Measurements from ENCODE around the gene MSTN. TPM values are rescaled to one million over a fixed set of nuclear protein-coding genes. Genes with fewer than 3 reads are reported as not detected.

MSTN gene
- total RNA-seq, 1 experiment from 2014 or later: not detected

- H3K4me3 Mint-ChIP-seq: no peak overlapping the region
- POLR2A ChIA-PET: no interaction called here
- no peak for ATAC-seq
Observed at GRCh38 chr2:190052307-190052706, 10.2 kb downstream of the MSTN start.

DNA sequence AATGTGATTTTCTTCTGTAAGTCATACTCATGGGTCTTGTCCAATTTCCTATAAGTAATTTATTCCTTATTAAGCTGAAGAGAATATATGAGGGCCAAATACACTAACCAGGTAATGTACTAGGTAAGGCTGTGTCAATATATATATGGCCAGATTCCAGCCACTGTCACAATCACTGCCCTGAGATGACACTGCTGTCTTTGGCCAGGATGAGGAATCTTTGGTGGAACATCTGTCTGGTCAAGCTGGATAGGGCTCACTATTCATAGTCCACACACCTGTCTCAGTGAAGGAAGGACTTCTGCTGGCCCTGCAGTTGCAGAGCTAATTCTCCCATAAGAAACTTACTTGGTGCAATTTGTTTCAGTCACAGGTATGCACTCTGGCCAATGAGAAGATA lies 11.3 kb downstream of the MSTN start:
- ATAC-seq (no peak), DNase-seq (ENCODE audit: low spot score) (no peak)
- Mint-ChIP-seq H3K27ac (no peak overlapping the region), H3K9me3 (no peaks in the 10 kb centered on the region), H3K4me3 (no peak overlapping the region), H3K36me3 (no peaks in the 10 kb centered on the region), H3K4me1 (no peaks in the 10 kb centered on the region), H3K27me3 (ENCODE audit: low read depth) (no peaks in the 10 kb centered on the region)
- ChIA-PET CTCF (no interaction called here), POLR2A (no interaction called here)
- no peak for TF ChIP-seq KAT7 (CRISPR knock-in tag; IDR thresholded peaks at IDR 0.05; ENCODE audit: borderline replicate concordance)
- no peak for TF ChIP-seq SMAD4 (CRISPR knock-in tag; IDR thresholded peaks at IDR 0.05)
- TF ChIP-seq MAX (CRISPR knock-in tag; IDR thresholded peaks at IDR 0.05): no peak

More at GRCh38 chr2:190052307-190052706, 10.2 kb downstream of the MSTN start:
- CTCF ChIA-PET: no interaction called here
- no peaks in the 10 kb centered on the region for H3K4me1 Mint-ChIP-seq
- H3K36me3 Mint-ChIP-seq: no peaks in the 10 kb centered on the region
- H3K27ac Mint-ChIP-seq: no peak overlapping the region
- TF ChIP-seq TCF7 (CRISPR knock-in tag; IDR thresholded peaks at IDR 0.05; ENCODE audit: low read depth): no peak
- TF ChIP-seq CBFB (CRISPR knock-in tag; IDR thresholded peaks at IDR 0.05; ENCODE audit: low read depth): no peak
- TF ChIP-seq ZNF232 (CRISPR knock-in tag; IDR thresholded peaks at IDR 0.05): no peak
- TF ChIP-seq OVOL2 (CRISPR knock-in tag; IDR thresholded peaks at IDR 0.05; ENCODE audit: borderline replicate concordance): no peak
- no peak for TF ChIP-seq ZNF219 (CRISPR knock-in tag; IDR thresholded peaks at IDR 0.05; ENCODE audit: borderline replicate concordance)
- TF ChIP-seq, protein P1, sequence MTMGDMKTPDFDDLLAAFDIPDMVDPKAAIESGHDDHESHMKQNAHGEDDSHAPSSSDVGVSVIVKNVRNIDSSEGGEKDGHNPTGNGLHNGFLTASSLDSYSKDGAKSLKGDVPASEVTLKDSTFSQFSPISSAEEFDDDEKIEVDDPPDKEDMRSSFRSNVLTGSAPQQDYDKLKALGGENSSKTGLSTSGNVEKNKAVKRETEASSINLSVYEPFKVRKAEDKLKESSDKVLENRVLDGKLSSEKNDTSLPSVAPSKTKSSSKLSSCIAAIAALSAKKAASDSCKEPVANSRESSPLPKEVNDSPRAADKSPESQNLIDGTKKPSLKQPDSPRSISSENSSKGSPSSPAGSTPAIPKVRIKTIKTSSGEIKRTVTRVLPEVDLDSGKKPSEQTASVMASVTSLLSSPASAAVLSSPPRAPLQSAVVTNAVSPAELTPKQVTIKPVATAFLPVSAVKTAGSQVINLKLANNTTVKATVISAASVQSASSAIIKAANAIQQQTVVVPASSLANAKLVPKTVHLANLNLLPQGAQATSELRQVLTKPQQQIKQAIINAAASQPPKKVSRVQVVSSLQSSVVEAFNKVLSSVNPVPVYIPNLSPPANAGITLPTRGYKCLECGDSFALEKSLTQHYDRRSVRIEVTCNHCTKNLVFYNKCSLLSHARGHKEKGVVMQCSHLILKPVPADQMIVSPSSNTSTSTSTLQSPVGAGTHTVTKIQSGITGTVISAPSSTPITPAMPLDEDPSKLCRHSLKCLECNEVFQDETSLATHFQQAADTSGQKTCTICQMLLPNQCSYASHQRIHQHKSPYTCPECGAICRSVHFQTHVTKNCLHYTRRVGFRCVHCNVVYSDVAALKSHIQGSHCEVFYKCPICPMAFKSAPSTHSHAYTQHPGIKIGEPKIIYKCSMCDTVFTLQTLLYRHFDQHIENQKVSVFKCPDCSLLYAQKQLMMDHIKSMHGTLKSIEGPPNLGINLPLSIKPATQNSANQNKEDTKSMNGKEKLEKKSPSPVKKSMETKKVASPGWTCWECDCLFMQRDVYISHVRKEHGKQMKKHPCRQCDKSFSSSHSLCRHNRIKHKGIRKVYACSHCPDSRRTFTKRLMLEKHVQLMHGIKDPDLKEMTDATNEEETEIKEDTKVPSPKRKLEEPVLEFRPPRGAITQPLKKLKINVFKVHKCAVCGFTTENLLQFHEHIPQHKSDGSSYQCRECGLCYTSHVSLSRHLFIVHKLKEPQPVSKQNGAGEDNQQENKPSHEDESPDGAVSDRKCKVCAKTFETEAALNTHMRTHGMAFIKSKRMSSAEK (CRISPR knock-in tag; IDR thresholded peaks at IDR 0.05; ENCODE audit: borderline replicate concordance): no peak
- TF ChIP-seq TP53 (CRISPR knock-in tag; IDR thresholded peaks at IDR 0.05): no peak
- no peak for TF ChIP-seq NR2C2 (CRISPR knock-in tag; IDR thresholded peaks at IDR 0.05)
- TF ChIP-seq GABPB1 (CRISPR knock-in tag; IDR thresholded peaks at IDR 0.05): no peak
- TF ChIP-seq, protein P2, sequence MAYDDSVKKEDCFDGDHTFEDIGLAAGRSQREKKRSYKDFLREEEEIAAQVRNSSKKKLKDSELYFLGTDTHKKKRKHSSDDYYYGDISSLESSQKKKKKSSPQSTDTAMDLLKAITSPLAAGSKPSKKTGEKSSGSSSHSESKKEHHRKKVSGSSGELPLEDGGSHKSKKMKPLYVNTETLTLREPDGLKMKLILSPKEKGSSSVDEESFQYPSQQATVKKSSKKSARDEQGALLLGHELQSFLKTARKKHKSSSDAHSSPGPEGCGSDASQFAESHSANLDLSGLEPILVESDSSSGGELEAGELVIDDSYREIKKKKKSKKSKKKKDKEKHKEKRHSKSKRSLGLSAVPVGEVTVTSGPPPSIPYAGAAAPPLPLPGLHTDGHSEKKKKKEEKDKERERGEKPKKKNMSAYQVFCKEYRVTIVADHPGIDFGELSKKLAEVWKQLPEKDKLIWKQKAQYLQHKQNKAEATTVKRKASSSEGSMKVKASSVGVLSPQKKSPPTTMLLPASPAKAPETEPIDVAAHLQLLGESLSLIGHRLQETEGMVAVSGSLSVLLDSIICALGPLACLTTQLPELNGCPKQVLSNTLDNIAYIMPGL (CRISPR knock-in tag; IDR thresholded peaks at IDR 0.05): no peak
- TF ChIP-seq, protein P3, sequence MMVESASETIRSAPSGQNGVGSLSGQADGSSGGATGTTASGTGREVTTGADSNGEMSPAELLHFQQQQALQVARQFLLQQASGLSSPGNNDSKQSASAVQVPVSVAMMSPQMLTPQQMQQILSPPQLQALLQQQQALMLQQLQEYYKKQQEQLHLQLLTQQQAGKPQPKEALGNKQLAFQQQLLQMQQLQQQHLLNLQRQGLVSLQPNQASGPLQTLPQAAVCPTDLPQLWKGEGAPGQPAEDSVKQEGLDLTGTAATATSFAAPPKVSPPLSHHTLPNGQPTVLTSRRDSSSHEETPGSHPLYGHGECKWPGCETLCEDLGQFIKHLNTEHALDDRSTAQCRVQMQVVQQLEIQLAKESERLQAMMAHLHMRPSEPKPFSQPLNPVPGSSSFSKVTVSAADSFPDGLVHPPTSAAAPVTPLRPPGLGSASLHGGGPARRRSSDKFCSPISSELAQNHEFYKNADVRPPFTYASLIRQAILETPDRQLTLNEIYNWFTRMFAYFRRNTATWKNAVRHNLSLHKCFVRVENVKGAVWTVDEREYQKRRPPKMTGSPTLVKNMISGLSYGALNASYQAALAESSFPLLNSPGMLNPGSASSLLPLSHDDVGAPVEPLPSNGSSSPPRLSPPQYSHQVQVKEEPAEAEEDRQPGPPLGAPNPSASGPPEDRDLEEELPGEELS (CRISPR knock-in tag; IDR thresholded peaks at IDR 0.05): no peak
- TF ChIP-seq ZBTB21 (CRISPR knock-in tag; IDR thresholded peaks at IDR 0.05; ENCODE audit: borderline replicate concordance): no peak
- no peak for TF ChIP-seq TEAD4 (CRISPR knock-in tag; IDR thresholded peaks at IDR 0.05)
- TF ChIP-seq GTF2I (CRISPR knock-in tag; conservative IDR thresholded peaks at IDR 0.05): no peak
- H3K27me3 Mint-ChIP-seq (ENCODE audit: low read depth): no peaks in the 10 kb centered on the region
- DNase-seq (ENCODE audit: low spot score): no peak
- no peaks in the 10 kb centered on the region for H3K9me3 Mint-ChIP-seq

Data from WTC11 (cell line).